C4-2B (cell line): Measurements from ENCODE around the gene OPCML.

Experiments used
- CTCF ChIP-seq: fragments of 450-650 bp; conservative IDR thresholded peaks from 2 replicates; pipeline ENCODE4 v1.5.1; 2017; ENCODE audit warnings: mild to moderate bottlenecking
- ZFX ChIP-seq: fragments of 450-650 bp; IDR thresholded peaks from 2 replicates; pipeline ENCODE4 v1.6.1; 2017

DNA sequence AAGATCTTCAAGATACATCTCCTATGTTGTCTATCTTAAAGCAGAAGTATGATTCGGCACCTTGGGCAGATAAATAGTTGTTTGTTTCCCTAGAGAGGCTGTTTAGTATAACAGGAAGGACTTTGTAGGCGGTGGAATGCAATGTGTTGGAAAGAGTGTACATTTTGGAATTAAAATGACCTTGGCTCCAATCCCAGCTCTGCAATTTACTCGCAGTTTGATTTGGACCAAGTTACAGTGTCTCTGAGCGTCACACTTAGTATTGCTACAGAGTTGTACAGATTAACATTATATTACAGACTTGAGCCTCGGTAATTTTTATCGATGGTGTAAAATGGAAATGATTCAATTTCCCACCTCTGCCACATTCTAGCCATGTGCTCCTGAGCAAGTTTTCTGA lies 265.3 kb downstream of the OPCML start:
- TF ChIP-seq CTCF (no peak), ZFX (no peak)
